Activated CD8-positive, alpha-beta memory T cell treated with anti-CD3 and anti-CD28 coated beads, Interleukin-2, amount 50 U/mL, for 24 hours (primary cell): ENCODE measurements around the gene KCNAB1.
"Not testable (repeated sequence)": the region's sequence is repeated elsewhere in the genome, so short reads cannot be mapped to it uniquely, and the experiment has no call there.

Source experiments
- DNase-seq: peaks from one replicate; pipeline ENCODE4 v3.0.0-alpha.2; 2020; ENCODE audit errors: extremely low read depth

The KCNAB1 gene

GRCh38 chr3:156218353-156218744 is 98.0 kb downstream of the KCNAB1 start:
- no peak for DNase-seq

- not testable (repeated sequence) for DNase-seq
Observed at GRCh38 chr3:156222381-156222780, 102.0 kb downstream of the KCNAB1 start.

GRCh38 chr3:156224046-156224445 is 103.7 kb downstream of the KCNAB1 start:
- DNase-seq = not testable (repeated sequence)

- no peak for DNase-seq
Observed at GRCh38 chr3:156226676-156227420, 106.5 kb downstream of the KCNAB1 start.

- DNase-seq = no peak
Observed at GRCh38 chr3:156227704-156228103, 107.3 kb downstream of the KCNAB1 start.

GRCh38 chr3:156230278-156230900 is 110.0 kb downstream of the KCNAB1 start:
- DNase-seq = no peak

GRCh38 chr3:156231221-156231620 is 110.8 kb downstream of the KCNAB1 start:
- DNase-seq = not testable (repeated sequence)

- no peak for DNase-seq
Observed at GRCh38 chr3:156233876-156234275, 113.5 kb downstream of the KCNAB1 start.

GRCh38 chr3:156236556-156237260 is 116.3 kb downstream of the KCNAB1 start:
- no peak for DNase-seq

- DNase-seq = no peak
Observed at GRCh38 chr3:156240642-156241041, 120.3 kb downstream of the KCNAB1 start.

- DNase-seq = no peak
Observed at GRCh38 chr3:156246961-156247725, 126.8 kb downstream of the KCNAB1 start.

- no peak for DNase-seq
Observed at GRCh38 chr3:156250550-156250949, 130.2 kb downstream of the KCNAB1 start.

- no peak for DNase-seq
Observed at GRCh38 chr3:156251424-156251823, 131.0 kb downstream of the KCNAB1 start.

GRCh38 chr3:156252656-156253055 is 132.3 kb downstream of the KCNAB1 start:
- DNase-seq = no peak

- no peak for DNase-seq
Observed at GRCh38 chr3:156253150-156253549, 132.8 kb downstream of the KCNAB1 start.

GRCh38 chr3:156256256-156256655 is 135.9 kb downstream of the KCNAB1 start:
- DNase-seq = no peak

- DNase-seq = no peak
Observed at GRCh38 chr3:156256945-156257344, 136.6 kb downstream of the KCNAB1 start.

- DNase-seq = no peak
Observed at GRCh38 chr3:156258301-156258700, 137.9 kb downstream of the KCNAB1 start.

- no peak for DNase-seq
Observed at GRCh38 chr3:156259896-156260295, 139.5 kb downstream of the KCNAB1 start.

GRCh38 chr3:156260331-156260730 is 140.0 kb downstream of the KCNAB1 start:
- no peak for DNase-seq

- DNase-seq = no peak
Observed at GRCh38 chr3:156264771-156265170, 144.4 kb downstream of the KCNAB1 start.

GRCh38 chr3:156271508-156271907 is 151.1 kb downstream of the KCNAB1 start:
- no peak for DNase-seq
